ELF-1 (cell line): ENCODE measurements around the gene UQCRC1.
A peak's percentile ranks its signal among the peaks of the same experiment; 100 is the strongest.
"Not testable (repeated sequence)": the region's sequence is repeated elsewhere in the genome, so short reads cannot be mapped to it uniquely, and the experiment has no call there.

ENCODE experiments used
- DNase-seq: peaks from one replicate; pipeline ENCODE4 v3.0.0-alpha.2; 2016; ENCODE audit warnings: low read depth, low spot score

UQCRC1 gene

DNA sequence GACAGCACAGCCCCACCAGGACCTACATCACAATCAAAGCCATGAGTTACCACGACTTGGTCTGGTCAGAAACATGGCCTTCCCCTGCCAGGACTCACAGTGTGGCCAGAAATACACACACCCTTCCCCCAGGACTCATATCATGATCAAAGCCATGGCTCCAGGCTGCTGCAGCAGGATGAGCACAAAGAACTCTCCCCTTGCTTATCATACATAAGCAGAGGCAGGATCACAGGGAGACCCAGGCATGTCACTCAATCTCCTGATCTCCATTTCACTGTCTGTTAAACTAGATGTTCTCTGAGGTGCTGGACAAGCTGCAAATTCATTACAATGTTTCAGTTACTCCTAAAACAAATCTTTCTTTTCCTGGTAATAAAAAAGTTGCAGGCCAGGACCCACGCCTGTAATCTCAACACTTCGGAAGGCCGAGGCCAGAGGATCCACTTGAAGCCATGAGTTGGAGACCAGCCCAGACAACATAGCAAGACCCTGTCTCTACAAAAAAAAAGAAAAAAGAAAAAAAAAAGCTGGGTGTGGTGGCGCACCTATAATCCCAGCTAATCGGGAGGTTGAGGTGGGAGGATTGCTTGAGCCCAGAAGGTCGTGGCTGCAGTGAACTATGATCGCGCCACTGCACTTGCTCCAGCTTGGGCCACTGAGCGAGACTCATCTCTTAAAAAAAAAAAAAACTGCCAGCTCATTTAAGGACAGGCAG is 54.1 kb downstream of the UQCRC1 start:
- peak; percentile 64 for DNase-seq

DNA sequence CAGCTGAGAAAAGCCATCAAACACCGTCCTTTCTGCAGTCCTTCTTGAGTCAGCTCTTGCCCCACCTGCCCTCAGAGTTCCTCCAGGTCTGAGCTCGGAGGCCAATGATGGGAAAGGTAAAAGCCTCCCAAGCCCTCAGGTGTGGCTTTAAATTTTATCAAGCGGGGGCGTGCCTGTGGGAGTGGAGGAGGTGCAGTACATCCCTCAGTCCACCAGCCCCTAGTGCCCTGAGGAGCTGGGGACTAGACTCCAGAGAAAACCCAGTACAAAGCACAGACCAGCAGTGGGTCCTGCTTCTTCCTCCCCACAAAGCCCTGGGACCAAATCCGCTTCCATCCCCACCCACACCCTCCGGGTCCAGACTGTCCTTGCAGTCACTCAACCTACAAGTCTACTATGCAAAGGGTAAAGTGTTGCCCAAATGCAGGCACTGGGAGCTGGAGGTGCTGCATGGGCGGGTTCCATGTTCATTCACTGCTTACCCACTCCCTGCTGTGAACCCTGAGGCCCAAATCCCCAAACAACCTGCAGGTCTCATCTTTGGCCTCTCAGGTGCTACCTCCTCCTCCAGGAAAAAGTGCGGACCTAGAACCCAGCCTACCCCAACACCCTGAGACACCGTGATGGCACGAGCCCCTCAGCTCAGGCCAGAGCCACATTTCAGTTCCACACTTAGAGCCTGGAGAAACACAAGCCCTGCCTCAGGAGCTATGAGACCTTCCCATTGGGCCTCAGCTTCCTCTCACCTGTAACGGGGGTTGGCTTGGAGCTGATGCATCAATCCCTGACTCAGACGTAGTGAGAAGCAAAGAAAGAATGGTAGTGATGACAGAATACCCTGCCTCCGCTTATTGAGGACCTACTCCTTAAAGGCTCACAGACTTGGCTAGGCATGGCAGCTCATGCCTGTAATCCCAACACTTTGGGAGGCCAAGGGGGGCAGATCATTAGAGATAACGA is 55.3 kb downstream of the UQCRC1 start:
- peak; percentile 59 for DNase-seq

DNA sequence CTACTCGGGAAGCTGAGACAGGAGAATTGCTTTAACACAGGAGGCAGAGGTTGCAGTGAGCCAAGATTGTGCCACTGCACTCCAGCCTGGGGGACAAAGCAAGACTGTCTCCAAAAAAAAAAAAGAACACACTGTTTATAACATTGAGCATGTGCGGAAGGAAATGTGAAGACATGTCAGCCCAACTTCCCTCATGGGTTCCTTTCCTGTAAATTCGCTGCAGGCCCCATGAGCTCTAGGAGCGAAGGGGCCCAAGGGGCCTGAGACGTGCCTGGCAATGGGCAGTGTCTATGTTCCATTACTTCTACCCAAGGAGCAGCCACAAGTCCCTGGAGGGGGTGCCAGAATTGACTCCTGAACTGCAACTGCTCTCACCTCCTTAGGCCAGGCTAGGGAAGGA is 56.1 kb downstream of the UQCRC1 start:
- DNase-seq = no peak

DNA sequence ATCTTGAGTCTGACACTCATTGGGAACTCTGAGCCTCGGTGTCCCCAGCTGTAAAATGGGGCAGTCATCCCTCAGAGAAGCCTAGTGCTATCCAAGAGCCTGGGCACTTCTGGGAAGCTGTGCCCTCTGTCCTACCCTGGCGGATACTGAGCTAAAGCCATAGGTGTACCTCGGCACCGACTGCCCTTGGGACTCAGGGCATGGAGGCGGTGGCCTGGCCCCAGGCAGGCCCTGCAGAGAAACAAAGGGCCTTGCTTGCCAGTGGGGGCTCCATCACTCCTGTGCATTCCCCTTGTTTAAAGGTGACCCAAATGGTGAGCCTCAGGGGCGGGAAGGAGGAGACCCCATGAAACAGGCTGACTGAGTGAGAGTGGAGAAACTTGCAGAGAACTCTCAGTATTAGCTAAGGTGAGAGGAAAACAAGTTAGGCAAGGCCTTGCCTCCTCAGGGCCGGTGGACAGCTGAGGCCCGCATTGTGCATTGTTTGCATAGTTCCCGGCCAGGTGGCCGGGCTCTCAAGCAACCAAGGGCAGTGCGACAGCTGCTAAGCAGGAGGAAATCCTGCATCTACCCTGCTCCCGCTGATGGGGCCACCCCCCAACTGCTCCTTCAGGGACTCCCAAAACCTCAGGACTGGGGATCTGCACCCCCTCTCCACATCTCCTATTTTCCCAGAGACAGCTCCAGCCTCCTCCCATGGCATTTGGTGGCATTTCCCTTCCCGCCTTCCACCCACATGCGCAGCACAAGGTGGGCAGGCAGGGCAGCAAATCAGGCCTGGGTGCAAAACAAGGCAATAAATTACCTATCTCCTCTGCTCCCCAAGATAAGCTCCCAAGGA is 57.1 kb downstream of the UQCRC1 start:
- peak; percentile 60 for DNase-seq

DNA sequence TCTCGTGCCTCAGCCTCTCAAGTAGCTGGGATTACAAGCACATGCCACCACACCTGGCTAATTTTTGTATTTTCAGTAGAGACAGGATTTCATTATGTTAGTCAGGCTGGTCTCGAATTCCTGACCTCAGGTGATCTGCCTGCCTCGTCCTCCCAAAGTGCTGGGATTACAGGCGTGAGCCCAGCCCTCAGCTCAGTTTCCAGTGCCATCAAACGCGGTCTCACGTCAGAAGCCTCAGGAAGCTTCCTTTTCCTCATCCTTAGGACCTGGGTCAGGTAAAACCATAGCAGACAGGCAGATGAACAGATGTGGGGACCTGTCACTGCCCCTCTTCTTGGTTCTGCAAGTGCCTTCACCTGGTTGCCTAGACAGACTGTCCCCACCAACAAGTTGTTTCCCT is 57.8 kb downstream of the UQCRC1 start:
- not testable (repeated sequence) for DNase-seq
